ENCODE results near the gene CFAP65. TPM values are rescaled to one million over a fixed set of nuclear protein-coding genes. Genes with fewer than 3 reads are reported as not detected.
A peak's percentile ranks its signal among the peaks of the same experiment; 100 is the strongest.

The CFAP65 gene
- total RNA-seq, 2 donors from 2014 or later, result 4.4 TPM; not detected in 1

MicroRNAs encoded within 50 kb of the gene (microRNA counts, 767-probe panel; counts per million panel counts)
- microRNA hsa-miR-3131, result 268 to 431 counts per million in 2 donors
- microRNA hsa-miR-375, result 3,649 to 4,302 counts per million in 2 donors

Small RNA genes lying within 50 kb of the gene (microRNA-seq; reads per million reads assigned to microRNA genes)
- 0.75 reads per million for gene MIR3131
- 70,517 reads per million, percentile 99 among the genes with 10 or more reads in this experiment for gene MIR375

Small RNA genes lying within 50 kb of the gene (small RNA-seq; reads per million reads assigned to genes)
- gene MIR3131 (0 to 0.20 reads per million in 2 donors), gene MIR375 (6,092 to 22,008 reads per million in 2 donors)

Other genes with a start within 250 kb of the CFAP65 start
- gene PRKAG3, start 209.7 kb downstream of the CFAP65 start, total RNA-seq, result under 1 TPM in 1 of 2 donors, not detected in 1; 0.14 TPM
- 10 to 100 TPM in 1 of 2 donors, 1 to 10 TPM in 1; 8.0 to 56.5 TPM for gene WNT6, start 181.7 kb downstream of the CFAP65 start, total RNA-seq
- gene WNT10A, start 160.7 kb downstream of the CFAP65 start, total RNA-seq, result 1 to 10 TPM; 3.6 to 4.3 TPM
- not detected for gene CDK5R2, start 81.8 kb downstream of the CFAP65 start, total RNA-seq
- 10 to 100 TPM in 1 of 2 donors, 1 to 10 TPM in 1; 1.8 to 25.9 TPM for gene FEV, start 56.3 kb downstream of the CFAP65 start, total RNA-seq
- gene CRYBA2, start 48.1 kb downstream of the CFAP65 start, total RNA-seq, result 1 to 10 TPM in 1 of 2 donors, not detected in 1; 3.0 TPM
- 1 to 10 TPM; 3.2 to 9.6 TPM for gene IHH, start 19.4 kb upstream of the CFAP65 start, total RNA-seq
- 10 to 100 TPM; 15.2 to 16.9 TPM for gene NHEJ1, start 119.3 kb upstream of the CFAP65 start, total RNA-seq
- 1 to 10 TPM; 2.3 to 2.9 TPM for gene SLC23A3, start 128.5 kb upstream of the CFAP65 start, total RNA-seq
- gene CNPPD1, start 135.4 kb upstream of the CFAP65 start, total RNA-seq, result 10 to 100 TPM; 53.6 to 60.1 TPM
- gene RETREG2, start 136.8 kb upstream of the CFAP65 start, total RNA-seq, result 100 to 1,000 TPM in 1 of 2 donors, 10 to 100 TPM in 1; 84.4 to 142 TPM
- gene ZFAND2B, start 165.3 kb upstream of the CFAP65 start, total RNA-seq, result 10 to 100 TPM; 49.0 to 57.2 TPM
- gene ABCB6, start 177.4 kb upstream of the CFAP65 start, total RNA-seq, result 10 to 100 TPM; 31.9 to 32.1 TPM
- gene ATG9A, start 188.1 kb upstream of the CFAP65 start, total RNA-seq, result 10 to 100 TPM; 38.8 to 78.8 TPM
- 10 to 100 TPM; 64.4 to 85.7 TPM for gene ANKZF1, start 188.3 kb upstream of the CFAP65 start, total RNA-seq
- 10 to 100 TPM; 23.1 to 25.0 TPM for gene GLB1L, start 203.9 kb upstream of the CFAP65 start, total RNA-seq
- 10 to 100 TPM; 20.5 to 26.1 TPM for gene STK16, start 204.0 kb upstream of the CFAP65 start, total RNA-seq
- not detected for gene TUBA4B, start 211.7 kb upstream of the CFAP65 start, total RNA-seq
- gene TUBA4A, start 212.4 kb upstream of the CFAP65 start, total RNA-seq, result 10 to 100 TPM; 43.5 to 51.2 TPM
- 100 to 1,000 TPM; 155 to 163 TPM for gene DNAJB2, start 237.8 kb upstream of the CFAP65 start, total RNA-seq